A172 (cell line): ENCODE measurements around the gene ZBBX. TPM values are rescaled to one million over a fixed set of nuclear protein-coding genes. Genes with fewer than 3 reads are reported as not detected.

ENCODE experiments used
- DNase-seq: peaks from one replicate; pipeline ENCODE4 v3.0.0-alpha.2; 2015; ENCODE audit warnings: low spot score
- total RNA-seq: library from RNA; depleted of rRNA; stranded (reverse); fragments of >200 nt; shearing (Covaris generic); gene quantifications from 2 replicates; pipeline ENCODE4 v1.2.3, GENCODE V29; 2014; rRNA removed

Gene ZBBX
- total RNA-seq, 1 experiment from 2014 or later, result 3.1 TPM

DNA sequence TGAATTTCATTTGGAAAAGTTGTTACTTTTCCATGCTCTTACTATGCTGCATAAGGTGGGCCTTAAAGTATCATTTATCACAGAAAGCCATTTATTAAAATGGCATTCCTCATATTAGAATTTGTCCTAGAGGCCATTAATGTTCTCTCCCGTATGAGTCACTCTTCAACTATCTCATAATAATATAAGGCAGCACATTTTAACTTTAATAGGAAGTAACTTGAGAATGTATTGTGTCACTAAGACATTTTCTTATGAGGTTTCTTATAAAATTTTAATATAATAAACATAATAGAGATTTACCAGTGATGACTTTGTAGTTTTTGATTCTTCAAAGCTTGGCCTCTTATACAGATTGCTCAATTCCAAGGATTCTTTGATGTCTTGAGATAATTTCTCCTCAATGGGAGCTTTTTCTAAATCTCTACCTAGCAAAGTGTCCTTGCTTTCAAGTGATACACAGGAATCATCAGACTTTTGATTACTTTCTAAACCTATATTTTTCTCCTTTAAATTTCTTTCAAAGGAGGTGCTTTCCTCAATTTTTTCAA, 74.7 kb downstream of the ZBBX start:
- peak; percentile 16 for DNase-seq

DNA sequence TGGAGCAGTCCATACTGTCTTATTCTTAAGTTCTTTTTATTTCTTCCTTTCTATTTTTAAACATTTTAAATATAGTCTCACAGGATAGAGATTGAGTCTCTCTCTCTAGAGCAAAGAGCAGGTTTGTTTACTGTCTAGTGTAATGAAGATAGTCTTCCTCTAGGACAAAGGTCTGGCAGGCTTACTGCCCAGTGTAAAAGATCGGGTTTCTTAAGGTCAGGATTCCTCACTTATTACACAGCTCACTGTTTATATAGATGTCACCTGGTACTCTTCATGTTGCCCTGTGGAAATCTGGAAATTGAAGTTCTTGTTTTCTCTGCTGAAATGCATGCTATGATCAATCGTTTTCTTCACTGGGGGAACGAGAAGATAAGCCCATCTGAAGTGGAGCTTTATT, 76.0 kb downstream of the ZBBX start:
- DNase-seq, result peak; percentile 26

DNA sequence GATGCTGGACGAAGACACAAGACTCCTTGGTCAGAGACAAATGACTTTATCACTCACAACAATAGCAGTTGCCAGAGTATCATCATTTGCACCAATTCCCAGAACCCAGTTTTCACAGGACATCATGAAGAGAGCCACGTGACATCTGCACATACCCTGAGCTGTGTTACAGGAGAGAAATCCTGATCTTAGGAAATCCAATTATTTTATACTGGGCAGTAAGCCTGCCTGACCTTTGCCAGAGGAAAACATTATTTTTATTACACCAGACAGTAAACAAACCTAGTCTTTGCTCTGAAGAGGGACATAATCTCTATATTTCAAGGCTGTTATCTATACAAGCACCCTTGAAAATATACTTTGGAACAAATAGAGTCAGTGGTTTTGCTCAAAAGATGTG, 77.4 kb downstream of the ZBBX start:
- DNase-seq, result no peak

DNA sequence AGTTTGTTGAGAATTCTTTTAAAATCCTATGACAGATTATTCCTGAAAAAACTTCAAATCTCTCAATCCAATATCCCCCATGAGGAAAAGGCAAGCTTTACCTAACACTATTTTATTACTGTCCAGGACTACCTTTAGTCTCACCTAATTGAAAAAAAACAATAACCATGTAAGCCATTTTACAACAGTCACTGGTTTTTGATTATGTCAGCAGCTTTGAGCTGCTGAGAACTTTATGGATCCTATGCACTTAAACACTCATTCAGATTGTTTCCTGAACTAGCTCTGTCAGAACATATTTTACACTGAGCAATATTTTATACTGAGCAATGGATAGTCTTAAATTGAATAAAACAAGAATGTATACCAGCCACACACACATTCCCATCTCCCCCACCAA, 79.9 kb downstream of the ZBBX start:
- no peak for DNase-seq

DNA sequence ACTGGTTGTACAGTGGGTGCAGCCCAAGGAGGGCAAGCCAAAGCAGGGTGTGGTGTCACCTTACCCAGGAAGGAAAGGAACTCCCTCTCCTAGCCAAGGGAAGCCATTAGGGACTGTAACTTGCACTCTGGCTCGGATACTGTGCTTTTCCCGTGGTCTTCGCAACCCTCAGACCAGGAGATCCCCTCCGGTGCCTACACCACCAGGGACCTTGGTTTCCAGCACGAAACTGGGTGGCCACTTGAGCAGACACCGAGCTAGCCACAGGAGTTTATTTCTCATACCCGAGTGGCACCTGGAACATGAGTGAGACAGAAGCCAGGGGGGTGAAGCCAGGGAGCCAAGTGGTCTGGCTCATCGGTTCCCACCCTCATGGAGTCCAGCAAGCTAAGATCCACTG, 90.7 kb downstream of the ZBBX start:
- DNase-seq, result no peak

DNA sequence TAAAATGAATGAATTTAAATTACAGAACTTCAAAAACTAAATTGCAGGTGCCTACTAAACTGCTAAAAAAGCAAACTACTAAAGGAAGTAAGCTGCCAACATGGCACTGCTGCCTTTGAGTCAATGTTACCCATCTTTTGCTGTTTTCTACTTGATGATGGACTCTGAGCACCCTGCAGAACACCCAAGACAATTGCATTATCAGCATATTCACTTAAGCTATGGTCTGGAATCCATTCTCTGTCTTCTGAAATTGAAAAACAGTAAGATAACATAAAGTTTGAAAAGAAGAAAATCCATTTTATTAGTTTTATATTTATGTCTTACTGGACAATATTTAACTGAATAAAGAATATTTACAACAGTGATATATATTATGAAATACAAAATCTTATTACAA, 91.4 kb downstream of the ZBBX start:
- no peak for DNase-seq

DNA sequence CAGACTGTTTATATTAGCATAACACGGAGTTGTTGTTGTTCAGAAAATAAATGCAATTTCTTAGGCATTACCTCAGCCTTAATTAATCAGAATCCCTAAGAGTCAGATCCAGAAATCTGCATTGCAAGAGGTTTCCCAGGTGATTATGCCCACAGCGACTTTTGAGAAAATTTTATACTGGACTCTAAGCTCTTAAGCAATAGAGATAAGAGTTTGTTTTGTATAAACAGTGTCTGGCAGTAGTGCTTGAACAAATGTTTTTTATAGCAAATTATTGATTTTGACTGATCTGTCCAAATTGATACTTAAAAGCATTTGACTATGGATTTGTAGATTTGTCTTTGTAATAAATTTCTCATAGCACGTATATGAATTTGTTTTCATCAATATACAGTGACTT, 92.8 kb downstream of the ZBBX start:
- DNase-seq, result no peak

DNA sequence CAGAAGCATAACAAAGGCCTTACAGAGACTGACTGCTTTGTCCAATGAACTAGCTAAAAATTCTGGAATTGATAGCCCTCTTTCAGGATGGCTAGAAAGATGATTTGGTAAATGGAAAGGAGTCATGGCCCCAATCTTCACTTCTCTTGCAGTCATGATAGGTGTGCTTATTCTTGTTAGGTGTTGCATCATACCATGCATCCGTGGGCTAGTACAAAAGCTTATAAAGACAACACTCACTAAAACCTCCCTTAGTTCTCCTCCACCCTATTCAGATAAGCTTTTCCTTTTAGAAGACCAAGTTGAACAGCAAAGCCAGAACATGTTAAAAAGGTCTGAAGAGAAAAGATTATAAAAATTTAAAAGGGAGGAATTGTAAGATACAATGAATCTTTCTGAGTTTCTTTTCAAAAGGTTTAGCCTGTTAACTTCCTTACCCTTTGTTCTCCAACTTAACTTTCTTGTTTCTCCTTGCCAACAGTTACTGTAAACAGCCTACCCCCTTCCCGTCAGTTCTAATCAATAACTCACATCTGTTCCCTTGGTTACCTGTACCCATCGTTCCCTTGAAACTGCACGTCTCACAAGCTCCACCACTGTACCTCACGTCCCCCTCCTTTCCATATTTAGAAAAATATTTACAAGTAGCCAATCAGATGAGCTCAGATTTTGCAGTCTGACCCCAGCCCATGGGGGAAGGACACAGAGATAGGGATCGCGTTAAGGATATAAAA, 105.8 kb downstream of the ZBBX start:
- no peak for DNase-seq

DNA sequence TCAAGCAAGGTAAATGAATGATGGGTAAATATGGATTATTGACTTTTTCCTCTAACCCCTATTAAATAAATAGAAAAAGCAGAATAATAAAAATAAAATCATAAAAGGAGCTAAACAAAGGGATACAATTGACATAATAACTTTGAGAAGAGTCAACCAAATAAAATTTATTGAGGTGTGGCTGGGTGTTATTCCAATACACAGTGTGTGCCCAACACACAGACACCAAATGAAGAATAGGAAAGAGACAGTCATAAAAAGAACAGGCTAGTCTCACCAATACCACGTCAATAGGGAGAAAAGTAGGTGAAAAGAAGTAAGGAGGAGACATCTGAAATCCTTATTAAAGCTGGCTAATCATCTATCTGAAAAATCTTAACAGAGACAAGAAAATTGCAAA, 127.1 kb downstream of the ZBBX start:
- DNase-seq, result no peak

DNA sequence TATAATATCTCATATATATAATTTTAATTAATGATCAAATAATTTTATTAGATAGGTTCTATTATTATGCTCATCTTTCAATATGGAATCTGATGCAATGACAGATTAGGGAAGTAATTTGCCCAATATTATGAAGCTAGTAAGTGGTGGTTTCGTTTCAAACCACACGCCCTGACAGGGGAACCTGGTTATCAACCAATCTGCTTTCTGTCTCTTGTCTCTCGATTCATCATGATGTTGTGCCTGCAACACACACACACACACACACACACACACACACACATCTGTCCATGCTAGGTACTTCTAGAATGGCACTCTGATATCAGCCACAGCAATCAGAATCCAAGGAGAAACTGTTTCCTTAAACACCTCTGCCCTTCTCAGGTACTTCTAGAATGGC, 128.4 kb downstream of the ZBBX start:
- no peak for DNase-seq

DNA sequence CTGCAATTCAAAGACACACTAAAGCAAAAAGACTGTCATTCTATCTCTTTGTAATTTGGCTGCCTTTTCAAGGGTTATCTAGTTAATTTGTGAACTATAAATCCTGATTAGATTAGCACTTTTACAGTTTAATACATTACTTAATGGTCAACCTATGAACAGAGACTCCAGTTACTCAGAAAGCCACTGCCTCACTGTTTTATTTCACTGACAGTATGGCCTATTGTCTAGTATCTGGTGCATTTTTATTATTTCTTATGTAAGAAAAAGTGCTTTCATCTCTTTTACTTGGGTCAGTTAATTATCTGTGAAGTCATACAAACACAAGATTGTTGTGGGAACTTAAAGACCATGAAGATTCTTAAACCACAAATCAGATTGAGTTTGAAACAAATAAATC, 133.8 kb downstream of the ZBBX start:
- DNase-seq, result no peak

DNA sequence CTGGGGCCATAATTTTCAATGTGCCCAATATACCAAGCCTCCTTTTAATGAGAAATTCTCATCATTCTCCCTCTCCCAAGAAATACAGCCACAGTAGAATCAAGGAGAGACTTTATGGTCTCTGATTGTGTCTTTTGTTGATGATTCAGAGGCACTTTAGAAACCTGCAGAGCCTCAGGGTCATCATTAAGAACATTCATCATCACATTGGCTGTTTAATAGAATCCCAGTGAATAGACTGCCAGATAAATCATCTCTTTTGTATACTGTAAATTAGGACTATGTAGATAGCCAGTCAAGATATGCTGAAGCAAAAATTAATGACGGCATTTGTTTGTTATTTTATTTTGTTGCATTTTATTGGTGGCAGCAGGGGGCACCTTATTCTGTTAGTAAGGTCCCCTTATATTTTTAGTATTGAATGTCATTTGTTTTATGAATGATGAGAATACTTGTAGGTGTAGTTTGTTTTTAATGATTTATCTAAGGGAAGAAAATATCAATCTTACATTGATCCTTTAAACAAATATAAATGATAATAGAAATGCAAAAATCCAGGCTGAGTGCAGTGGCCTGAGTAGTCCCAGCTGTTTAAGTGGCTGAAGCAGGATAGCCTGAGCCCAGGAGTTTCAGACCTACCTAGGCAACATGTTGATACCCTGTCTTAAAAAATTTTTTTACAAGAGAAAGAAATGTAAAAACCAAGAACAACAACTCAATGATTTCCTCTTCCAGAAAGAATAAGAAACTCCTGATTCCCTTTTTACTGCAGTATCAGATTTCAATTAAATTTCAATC, 138.8 kb downstream of the ZBBX start:
- DNase-seq, result peak; percentile 18

DNA sequence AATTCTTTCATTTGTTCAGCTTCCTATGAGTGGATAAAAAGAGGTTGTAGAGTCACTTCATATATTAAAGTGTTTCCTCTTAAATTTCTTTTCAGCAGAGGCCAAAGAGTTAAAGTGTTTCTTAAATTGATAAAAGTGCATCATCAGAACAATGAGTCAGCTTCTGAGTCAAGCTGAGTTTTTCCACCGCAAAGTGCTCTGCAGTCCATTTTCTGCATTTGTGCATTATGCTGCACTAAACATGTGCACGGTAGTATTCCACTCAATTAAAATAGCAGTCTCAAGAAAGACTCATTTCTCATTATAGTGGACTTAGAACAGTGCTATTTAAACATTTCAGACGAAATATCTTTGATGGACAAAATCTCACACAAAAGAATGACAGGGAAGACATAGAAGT, 152.0 kb downstream of the ZBBX start:
- DNase-seq, result peak; percentile 85

DNA sequence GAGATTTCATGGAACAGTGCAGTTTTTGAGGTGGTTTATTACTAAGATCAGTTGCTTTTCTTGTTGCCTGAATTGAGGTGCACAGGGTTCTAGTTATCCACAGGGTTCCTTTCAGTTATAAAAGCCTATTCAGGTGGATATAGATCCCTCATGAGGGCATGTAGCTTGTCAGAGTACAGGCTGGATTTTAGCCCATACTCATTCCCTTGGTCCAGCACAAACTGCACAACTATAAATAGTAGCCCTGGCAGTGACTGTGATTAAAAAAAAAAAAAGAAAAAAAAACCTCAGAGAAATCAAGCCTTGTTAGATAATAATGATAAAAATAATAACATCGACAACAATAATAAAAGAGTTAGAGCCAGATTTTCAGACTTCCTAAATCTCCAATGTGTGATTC, 154.3 kb downstream of the ZBBX start:
- no peak for DNase-seq

DNA sequence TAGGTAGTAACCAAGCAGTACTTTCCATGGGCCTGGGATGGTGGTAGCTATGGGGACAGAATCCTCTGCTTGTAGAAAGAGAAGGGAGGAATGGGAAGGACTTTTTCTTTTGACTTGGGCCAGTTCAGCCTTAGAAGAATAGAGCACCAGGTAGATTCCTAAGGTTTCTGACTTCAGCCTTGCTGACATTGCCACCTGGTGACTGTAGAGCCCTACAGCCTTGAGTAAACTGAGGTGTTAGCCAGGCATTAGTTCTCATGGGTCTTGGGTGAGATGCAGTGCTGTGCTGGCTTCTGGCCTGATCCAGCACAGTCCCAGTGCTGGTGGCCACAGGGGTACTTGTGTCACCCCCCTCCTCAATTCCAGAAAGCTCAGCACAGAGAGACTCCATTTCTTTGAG, 171.1 kb downstream of the ZBBX start:
- no peak for DNase-seq

DNA sequence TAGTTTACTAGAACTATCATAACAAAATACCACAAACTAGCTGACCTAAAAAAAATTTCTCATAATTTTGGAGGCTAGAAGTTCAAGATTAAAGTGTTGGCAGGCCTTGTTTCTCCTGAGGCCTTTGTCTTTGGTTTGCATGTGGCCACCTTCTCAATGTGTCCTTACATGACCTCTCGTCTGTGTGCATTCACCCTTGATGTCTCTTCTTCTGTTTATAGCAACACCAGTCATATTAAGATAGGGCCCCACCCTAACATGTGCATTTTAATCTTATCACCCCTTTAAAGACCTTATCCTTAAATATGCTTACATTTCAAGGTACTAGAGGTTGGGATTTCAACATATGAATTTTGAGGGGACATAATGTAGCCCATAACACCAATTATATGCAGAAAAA, 177.0 kb downstream of the ZBBX start:
- no peak for DNase-seq

DNA sequence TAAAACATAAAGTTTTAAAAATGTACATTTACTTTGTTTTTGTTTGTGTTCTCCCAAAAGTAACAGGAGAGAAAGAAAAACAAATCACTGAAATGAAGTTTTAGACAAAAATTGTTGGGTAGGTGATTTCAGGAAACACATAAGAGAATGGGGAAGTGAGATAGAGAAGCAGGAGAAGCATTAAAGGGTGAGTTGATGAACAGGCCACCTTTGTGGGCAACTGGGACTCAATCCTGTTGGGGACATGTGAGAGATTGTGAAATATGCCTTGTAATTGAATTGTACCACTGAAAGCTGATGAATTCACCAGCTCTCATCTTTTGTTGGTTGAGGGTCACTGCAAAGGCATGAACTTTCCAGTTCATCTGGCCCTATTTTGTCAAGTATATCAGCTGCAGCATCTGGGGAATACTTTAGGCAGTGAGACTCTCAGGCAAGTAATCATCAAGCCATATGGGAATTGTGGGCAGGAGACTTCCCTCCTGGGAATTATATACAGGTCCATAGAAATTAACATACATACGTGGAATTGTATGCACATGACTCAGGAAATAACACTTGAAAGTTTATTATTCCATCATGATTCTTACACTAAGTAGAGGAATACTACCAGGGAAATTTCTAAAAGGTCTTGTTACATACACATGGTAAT, 181.0 kb downstream of the ZBBX start:
- DNase-seq, result no peak

Other genes with a start within 250 kb of the ZBBX start
- gene SERPINI2, start 93.7 kb upstream of the ZBBX start, total RNA-seq, result not detected in 2 replicates